H9 (cell line): ENCODE measurements around the gene ANXA3. TPM values are rescaled to one million over a fixed set of nuclear protein-coding genes. Genes with fewer than 3 reads are reported as not detected.

Source experiments
- DNase-seq: peaks from one replicate; pipeline ENCODE4 v3.0.0-alpha.2; 2017
- H2AFZ ChIP-seq: one replicate; pipeline ENCODE4 v1.6.1; 2013; ENCODE audit warnings: mild to moderate bottlenecking, low read length, control low read depth, moderate library complexity
- H2AK5ac ChIP-seq: 2 replicates; pipeline ENCODE4 v1.6.1; 2013; ENCODE audit warnings: low read length, control low read depth, mixed read lengths; ENCODE audit not compliant: insufficient read length
- H2BK120ac ChIP-seq: one replicate; pipeline ENCODE4 v1.6.1; 2013; ENCODE audit warnings: low read depth, mild to moderate bottlenecking, low read length, control low read depth, inconsistent platforms; ENCODE audit not compliant: poor library complexity, severe bottlenecking
- H2BK12ac ChIP-seq: 2 replicates; pipeline ENCODE4 v1.6.1; 2013; ENCODE audit warnings: low read length, control low read depth, mixed read lengths, low read depth; ENCODE audit not compliant: insufficient read length
- H2BK15ac ChIP-seq: 2 replicates; pipeline ENCODE4 v1.6.1; 2013; ENCODE audit warnings: low read depth, low read length, control low read depth
- H2BK20ac ChIP-seq: one replicate; pipeline ENCODE4 v1.6.1; 2013; ENCODE audit warnings: low read depth, mild to moderate bottlenecking, low read length, control low read depth, inconsistent platforms; ENCODE audit not compliant: poor library complexity, severe bottlenecking
- H2BK5ac ChIP-seq: 2 replicates; pipeline ENCODE4 v1.6.1; 2013; ENCODE audit warnings: low read length, control low read depth, mixed read lengths; ENCODE audit not compliant: insufficient read length
- H3K14ac ChIP-seq: 2 replicates; pipeline ENCODE4 v1.6.1; 2013; ENCODE audit warnings: low read length, control low read depth; ENCODE audit not compliant: insufficient read depth
- H3K18ac ChIP-seq: 2 replicates; pipeline ENCODE4 v1.6.1; 2013; ENCODE audit warnings: low read depth, mild to moderate bottlenecking, mixed read lengths, low read length, control low read depth; ENCODE audit not compliant: insufficient read length
- H3K23ac ChIP-seq: 2 replicates; pipeline ENCODE4 v1.6.1; 2013; ENCODE audit warnings: low read length, control low read depth, mixed read lengths, low read depth; ENCODE audit not compliant: insufficient read length
- H3K23me2 ChIP-seq: 2 replicates; pipeline ENCODE4 v1.6.1; 2013; ENCODE audit warnings: low read depth, mild to moderate bottlenecking, mixed read lengths, low read length, control low read depth; ENCODE audit not compliant: insufficient read length, poor library complexity, severe bottlenecking
- H3K27ac ChIP-seq: 2 replicates; pipeline ENCODE4 v1.5.1; 2013; ENCODE audit warnings: low read length, control low read depth, mixed read lengths, low read depth; ENCODE audit not compliant: insufficient read length
- H3K27me3 ChIP-seq: 2 replicates; pipeline ENCODE4 v1.6.1; 2013; ENCODE audit warnings: low read length, control low read depth, inconsistent platforms; ENCODE audit not compliant: insufficient read depth
- H3K4ac ChIP-seq: 2 replicates; pipeline ENCODE4 v1.6.1; 2013; ENCODE audit warnings: low read depth, mild to moderate bottlenecking, control low read depth, inconsistent platforms, low read length, moderate library complexity
- H3K4me1 ChIP-seq: 2 replicates; pipeline ENCODE4 v1.6.1; 2013; ENCODE audit warnings: low read length, control low read depth, inconsistent platforms; ENCODE audit not compliant: insufficient read depth
- H3K4me2 ChIP-seq: 2 replicates; pipeline ENCODE4 v1.6.1; 2013; ENCODE audit warnings: low read length, control low read depth, mixed read lengths; ENCODE audit not compliant: insufficient read length, insufficient read depth
- H3K56ac ChIP-seq: 2 replicates; pipeline ENCODE4 v1.6.1; 2013; ENCODE audit warnings: low read depth, mild to moderate bottlenecking, mixed read lengths, low read length, control low read depth; ENCODE audit not compliant: insufficient read length
- H3K79me1 ChIP-seq: 2 replicates; pipeline ENCODE4 v1.6.1; 2013; ENCODE audit warnings: low read depth, mild to moderate bottlenecking, moderate library complexity, low read length, control low read depth, inconsistent platforms; ENCODE audit not compliant: insufficient read depth, poor library complexity, severe bottlenecking
- H3K79me2 ChIP-seq: 2 replicates; pipeline ENCODE4 v1.6.1; 2013; ENCODE audit warnings: low read length, control low read depth, inconsistent platforms; ENCODE audit not compliant: insufficient read depth
- H3K9ac ChIP-seq: 2 replicates; pipeline ENCODE4 v1.6.1; 2013; ENCODE audit warnings: low read length, control low read depth, mixed read lengths; ENCODE audit not compliant: insufficient read length; ENCODE audit errors: extremely low read depth
- H3K9me3 ChIP-seq: one replicate; pipeline ENCODE4 v1.6.1; 2013; ENCODE audit warnings: low read depth, low read length, inconsistent platforms; ENCODE audit not compliant: control insufficient read depth
- H3T11ph ChIP-seq: one replicate; pipeline ENCODE4 v1.6.1; 2013; ENCODE audit warnings: mild to moderate bottlenecking, low read length, control low read depth, inconsistent platforms
- H4K20me1 ChIP-seq: one replicate; pipeline ENCODE4 v1.6.1; 2013; ENCODE audit not compliant: control insufficient read depth, insufficient read length, insufficient read depth
- H4K5ac ChIP-seq: 2 replicates; pipeline ENCODE4 v1.6.1; 2013; ENCODE audit warnings: low read depth, mild to moderate bottlenecking, mixed read lengths, low read length, control low read depth; ENCODE audit not compliant: insufficient read length
- H4K8ac ChIP-seq: replicated peaks from 2 replicates; pipeline ENCODE4 v1.6.1; 2013; ENCODE audit warnings: low read length, control low read depth, mixed read lengths, low read depth; ENCODE audit not compliant: insufficient read length
- H4K91ac ChIP-seq: 2 replicates; pipeline ENCODE4 v1.6.1; 2013; ENCODE audit warnings: low read depth, mild to moderate bottlenecking, moderate library complexity, mixed read lengths, low read length, control low read depth; ENCODE audit not compliant: insufficient read length
- H3K27ac Mint-ChIP-seq, 3 experiments: 2 replicates in 2 of 3; 3 replicates in 1 of 3; pipeline ENCODE4 v1.8.0; 2020 to 2021; ENCODE audit warnings: mixed read lengths in 3 of 3, mild to moderate bottlenecking in 1 of 3, moderate library complexity in 1 of 3
- H3K27me3 Mint-ChIP-seq: 2 replicates; pipeline ENCODE4 v1.8.0; 2021; ENCODE audit warnings: low read depth, mild to moderate bottlenecking, moderate library complexity, mixed read lengths
- H3K36me3 Mint-ChIP-seq, 3 experiments: 2 replicates in 2 of 3; 3 replicates in 1 of 3; pipeline ENCODE4 v1.8.0; 2020 to 2021; ENCODE audit warnings: low read depth in 3 of 3, mixed read lengths in 3 of 3; ENCODE audit not compliant: insufficient read depth in 1 of 3
- H3K4me1 Mint-ChIP-seq, 2 experiments: 2 replicates each; pipeline ENCODE4 v1.8.0; 2020; ENCODE audit warnings: mixed read lengths in 2 of 2
- H3K4me3 Mint-ChIP-seq, 2 experiments: 2 replicates in 1 of 2; 3 replicates in 1 of 2; pipeline ENCODE4 v1.8.0; 2020 to 2021; ENCODE audit warnings: mild to moderate bottlenecking in 2 of 2, mixed read lengths in 2 of 2, moderate library complexity in 1 of 2
- H3K9me3 Mint-ChIP-seq, 2 experiments: 2 replicates in 1 of 2; 3 replicates in 1 of 2; pipeline ENCODE4 v1.8.0; 2020; ENCODE audit warnings: mild to moderate bottlenecking in 2 of 2, mixed read lengths in 2 of 2, moderate library complexity in 1 of 2
- WGBS: extraction: QIAGEN DNeasy Blood & Tissue Kit; methylation state at CpG from one replicate; pipeline ENCODE4 v1.1.7; 2013; ENCODE audit warnings: missing lambda C conversion rate, low lambda C conversion rate, mixed read lengths; ENCODE audit not compliant: insufficient read length; ENCODE audit errors: extremely low coverage; 5-methylcytosine and 5-hydroxymethylcytosine counted together
- total RNA-seq: library from RNA; stranded (reverse); gene quantifications from 2 replicates; pipeline ENCODE4 v1.2.1, GENCODE V29; 2021
- TF ChIP-seq, protein P1 (sequence below): fragments of 200-600 bp; sonication (generic); conservative IDR thresholded peaks from 3 replicates; pipeline ENCODE4 v1.8.0; 2021; ENCODE audit warnings: antibody characterized with exemption, mild to moderate bottlenecking

ANXA3 gene
- total RNA-seq, 1 experiment from 2014 or later = 20.6 TPM

DNA sequence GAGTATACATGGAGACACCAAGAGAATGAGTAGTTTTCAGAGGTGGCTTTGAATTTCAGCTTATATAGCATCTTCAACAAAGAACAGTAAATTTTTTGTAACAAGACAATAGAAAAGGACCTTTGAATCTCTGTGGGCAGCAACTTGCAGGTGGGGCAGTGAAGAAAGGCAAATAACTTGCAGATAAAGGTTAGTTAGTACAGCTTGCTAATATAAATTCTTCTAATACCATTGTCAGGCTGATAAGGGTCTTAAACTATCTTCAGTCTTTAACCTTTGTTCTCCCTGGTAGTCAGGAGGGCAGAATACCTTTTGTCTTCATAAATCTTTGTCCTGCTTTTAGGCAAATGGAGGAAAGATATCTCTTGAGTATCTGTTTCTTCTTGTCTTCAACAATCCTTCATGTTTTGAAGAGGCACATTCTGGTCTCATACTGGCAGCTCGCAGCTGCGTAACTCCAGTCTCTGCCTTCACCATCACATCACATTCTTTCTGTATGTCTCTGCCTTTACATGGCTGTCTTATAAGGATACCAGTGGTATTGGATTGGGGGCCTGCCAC lies 16.0 kb downstream of the ANXA3 start:
- no peak overlapping the region for H2BK20ac ChIP-seq
- peaks cover 5% of the 10 kb centered on the region; the same call in 1 of the 2 replicates for H3K4me1 ChIP-seq
- H3K56ac ChIP-seq = no peak overlapping the region
- no peak overlapping the region for H4K5ac ChIP-seq
- no peak overlapping the region for H3K4me2 ChIP-seq
- H3K79me1 ChIP-seq = no peaks in the 10 kb centered on the region
- Mint-ChIP-seq H3K36me3 (no peaks in the 10 kb centered on the region), H3K9me3 (no peaks in the 10 kb centered on the region), H3K27me3 (no peaks in the 10 kb centered on the region), H3K4me3 (no peak overlapping the region), H3K4me1 (peaks cover 36 to 42% of the 10 kb centered on the region in 2 experiments), H3K27ac (peak overlapping the region in 1 of 3 experiments; percentile 36; a peak in 1 of 7 replicates)
- H2AFZ ChIP-seq = no peak overlapping the region
- H3K23ac ChIP-seq = no peak overlapping the region
- H3K27me3 ChIP-seq = no peaks in the 10 kb centered on the region
- H3K14ac ChIP-seq = no peak overlapping the region
- H2BK5ac ChIP-seq = no peak overlapping the region
- H4K20me1 ChIP-seq = no peaks in the 10 kb centered on the region
- H3K23me2 ChIP-seq = no peaks in the 10 kb centered on the region
- H3K27ac ChIP-seq = peak overlapping the region; percentile 6
- no CpG with 5 or more reads among the region's 2 CpGs for WGBS
- H3T11ph ChIP-seq = no peak overlapping the region
- no peak overlapping the region for H2BK15ac ChIP-seq
- H3K79me2 ChIP-seq = no peaks in the 10 kb centered on the region
- H4K91ac ChIP-seq = no peak overlapping the region
- H3K18ac ChIP-seq = no peak overlapping the region
- H2AK5ac ChIP-seq = no peak overlapping the region
- no peak overlapping the region for H2BK12ac ChIP-seq
- H3K9ac ChIP-seq = no peak overlapping the region
- H3K9me3 ChIP-seq = no peaks in the 10 kb centered on the region
- no peak overlapping the region for H3K4ac ChIP-seq
- TF ChIP-seq, protein P1, sequence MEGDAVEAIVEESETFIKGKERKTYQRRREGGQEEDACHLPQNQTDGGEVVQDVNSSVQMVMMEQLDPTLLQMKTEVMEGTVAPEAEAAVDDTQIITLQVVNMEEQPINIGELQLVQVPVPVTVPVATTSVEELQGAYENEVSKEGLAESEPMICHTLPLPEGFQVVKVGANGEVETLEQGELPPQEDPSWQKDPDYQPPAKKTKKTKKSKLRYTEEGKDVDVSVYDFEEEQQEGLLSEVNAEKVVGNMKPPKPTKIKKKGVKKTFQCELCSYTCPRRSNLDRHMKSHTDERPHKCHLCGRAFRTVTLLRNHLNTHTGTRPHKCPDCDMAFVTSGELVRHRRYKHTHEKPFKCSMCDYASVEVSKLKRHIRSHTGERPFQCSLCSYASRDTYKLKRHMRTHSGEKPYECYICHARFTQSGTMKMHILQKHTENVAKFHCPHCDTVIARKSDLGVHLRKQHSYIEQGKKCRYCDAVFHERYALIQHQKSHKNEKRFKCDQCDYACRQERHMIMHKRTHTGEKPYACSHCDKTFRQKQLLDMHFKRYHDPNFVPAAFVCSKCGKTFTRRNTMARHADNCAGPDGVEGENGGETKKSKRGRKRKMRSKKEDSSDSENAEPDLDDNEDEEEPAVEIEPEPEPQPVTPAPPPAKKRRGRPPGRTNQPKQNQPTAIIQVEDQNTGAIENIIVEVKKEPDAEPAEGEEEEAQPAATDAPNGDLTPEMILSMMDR = no peak
- no peak overlapping the region for H2BK120ac ChIP-seq
- no peak for DNase-seq
- no peak overlapping the region for H4K8ac ChIP-seq
